HL-60 (cell line): ENCODE results near the gene PRR33.

ENCODE experiments used
- POLR2AphosphoS5 ChIP-seq: IDR thresholded peaks from 2 replicates; pipeline ENCODE4 v1.6.1; 2012; ENCODE audit warnings: low read depth
- REST ChIP-seq: IDR thresholded peaks from 2 replicates; pipeline ENCODE4 v1.6.1; 2012; ENCODE audit warnings: low read depth; ENCODE audit not compliant: insufficient replicate concordance
- TF ChIP-seq, protein P1 (sequence below): IDR thresholded peaks from one replicate; pipeline ENCODE4 v1.5.1; 2011; ENCODE audit warnings: low read length, control low read depth, inconsistent platforms; ENCODE audit not compliant: insufficient read depth

DNA sequence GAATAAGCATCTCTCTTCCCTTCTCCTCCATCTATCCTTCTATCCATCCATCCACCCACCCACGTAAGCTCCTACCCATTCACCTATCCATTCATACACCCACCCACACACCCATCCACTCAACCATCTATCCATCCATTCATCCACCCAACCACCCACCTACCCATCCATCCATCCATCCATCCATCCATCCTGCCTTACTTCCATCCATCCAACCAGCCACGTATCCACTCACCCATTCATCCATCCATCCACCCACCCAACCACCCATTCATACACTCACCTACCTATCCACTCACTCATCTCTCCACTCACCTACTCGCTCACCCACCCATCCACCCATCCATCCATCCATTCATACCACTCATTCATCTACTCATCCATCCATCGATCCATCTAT is 41.0 kb upstream of the PRR33 start:
- TF ChIP-seq REST: no peak
- TF ChIP-seq POLR2AphosphoS5: no peak
- TF ChIP-seq, protein P1, sequence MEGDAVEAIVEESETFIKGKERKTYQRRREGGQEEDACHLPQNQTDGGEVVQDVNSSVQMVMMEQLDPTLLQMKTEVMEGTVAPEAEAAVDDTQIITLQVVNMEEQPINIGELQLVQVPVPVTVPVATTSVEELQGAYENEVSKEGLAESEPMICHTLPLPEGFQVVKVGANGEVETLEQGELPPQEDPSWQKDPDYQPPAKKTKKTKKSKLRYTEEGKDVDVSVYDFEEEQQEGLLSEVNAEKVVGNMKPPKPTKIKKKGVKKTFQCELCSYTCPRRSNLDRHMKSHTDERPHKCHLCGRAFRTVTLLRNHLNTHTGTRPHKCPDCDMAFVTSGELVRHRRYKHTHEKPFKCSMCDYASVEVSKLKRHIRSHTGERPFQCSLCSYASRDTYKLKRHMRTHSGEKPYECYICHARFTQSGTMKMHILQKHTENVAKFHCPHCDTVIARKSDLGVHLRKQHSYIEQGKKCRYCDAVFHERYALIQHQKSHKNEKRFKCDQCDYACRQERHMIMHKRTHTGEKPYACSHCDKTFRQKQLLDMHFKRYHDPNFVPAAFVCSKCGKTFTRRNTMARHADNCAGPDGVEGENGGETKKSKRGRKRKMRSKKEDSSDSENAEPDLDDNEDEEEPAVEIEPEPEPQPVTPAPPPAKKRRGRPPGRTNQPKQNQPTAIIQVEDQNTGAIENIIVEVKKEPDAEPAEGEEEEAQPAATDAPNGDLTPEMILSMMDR: no peak
